TTC549 (cell line): ENCODE results near the gene DIABLO.
"Not testable (repeated sequence)": the region's sequence is repeated elsewhere in the genome, so short reads cannot be mapped to it uniquely, and the experiment has no call there.

Source experiments
- FAIRE-seq: peaks from 2 replicates; lab custom pipeline; 2012; peaks lifted over from hg19 to GRCh38; lab: Jason Lieb, UNC

The DIABLO gene

GRCh38 chr12:122225683-122226365 is at the start of gene DIABLO:
Gene DIABLO, minus strand, starts transcription at chr12:122226052. Its CDS starts 38 bp downstream, at chr12:122226014.
- peak; percentile 89 for FAIRE-seq

GRCh38 chr12:122275459-122275858 is 49.6 kb upstream of the DIABLO start:
- FAIRE-seq, result no peak

GRCh38 chr12:122266230-122266901 is 40.5 kb upstream of the DIABLO start, which contains the start of gene VPS33A:
Gene VPS33A, minus strand, starts transcription at chr12:122266494. Its CDS starts 86 bp downstream, at chr12:122266408.
- FAIRE-seq, result no peak

- FAIRE-seq, result no peak
These were observed 40.0 kb upstream of the DIABLO start for GRCh38 chr12:122265886-122266229.

- no peak for FAIRE-seq
These were observed 39.6 kb upstream of the DIABLO start for GRCh38 chr12:122265476-122265875.

- FAIRE-seq, result not testable (repeated sequence)
These were observed 34.9 kb upstream of the DIABLO start for GRCh38 chr12:122260735-122261134.

GRCh38 chr12:122258939-122259338 is 33.1 kb upstream of the DIABLO start:
- not testable (repeated sequence) for FAIRE-seq

GRCh38 chr12:122258462-122258861 is 32.6 kb upstream of the DIABLO start:
- not testable (repeated sequence) for FAIRE-seq

GRCh38 chr12:122250536-122250935 is 24.7 kb upstream of the DIABLO start:
- no peak for FAIRE-seq

GRCh38 chr12:122250047-122250446 is 24.2 kb upstream of the DIABLO start:
- no peak for FAIRE-seq

- no peak for FAIRE-seq
These were observed 19.7 kb upstream of the DIABLO start for GRCh38 chr12:122245553-122245952.

GRCh38 chr12:122244565-122245371 is 18.9 kb upstream of the DIABLO start:
- FAIRE-seq, result no peak

- no peak for FAIRE-seq
These were observed 18.1 kb upstream of the DIABLO start for GRCh38 chr12:122243965-122244364.

- FAIRE-seq, result no peak
These were observed 13.0 kb upstream of the DIABLO start for GRCh38 chr12:122238861-122239260.

- FAIRE-seq, result no peak
These were observed 9.9 kb upstream of the DIABLO start for GRCh38 chr12:122235741-122236140.

GRCh38 chr12:122232691-122233090 is 6.8 kb upstream of the DIABLO start:
- FAIRE-seq, result no peak

GRCh38 chr12:122230798-122231197 is 4.9 kb upstream of the DIABLO start:
- FAIRE-seq, result no peak

- FAIRE-seq, result no peak
These were observed 2.2 kb upstream of the DIABLO start for GRCh38 chr12:122228092-122228491.

- FAIRE-seq, result no peak
These were observed 1.5 kb upstream of the DIABLO start for GRCh38 chr12:122227341-122227740.

- no peak for FAIRE-seq
These were observed 694 bp upstream of the DIABLO start for GRCh38 chr12:122226366-122227125.

- no peak for FAIRE-seq
These were observed 9.4 kb downstream of the DIABLO start for GRCh38 chr12:122216445-122216844.

GRCh38 chr12:122215771-122216170 is 10.1 kb downstream of the DIABLO start:
- no peak for FAIRE-seq
